GM18868 (cell line): Measurements from ENCODE around the gene KRTAP29-1.

ENCODE experiments used
- ATAC-seq: cut with Tn5 transposase; IDR thresholded peaks from one replicate; pipeline ENCODE4 v1.9.1; 2021; ENCODE audit warnings: mild to moderate bottlenecking, moderate library complexity; ENCODE audit not compliant: unreplicated experiment

The KRTAP29-1 gene

GRCh38 chr17:41328207-41328606, 25.6 kb upstream of the KRTAP29-1 start:
- ATAC-seq = no peak

- no peak for ATAC-seq
Measured at GRCh38 chr17:41327411-41328120, 24.9 kb upstream of the KRTAP29-1 start.

- ATAC-seq = no peak
Measured at GRCh38 chr17:41326173-41327145, 23.8 kb upstream of the KRTAP29-1 start.

GRCh38 chr17:41325611-41326010, 23.0 kb upstream of the KRTAP29-1 start:
- ATAC-seq = no peak

- ATAC-seq = no peak
Measured at GRCh38 chr17:41325126-41325525, 22.5 kb upstream of the KRTAP29-1 start.

- ATAC-seq = no peak
Measured at GRCh38 chr17:41324180-41325075, 21.8 kb upstream of the KRTAP29-1 start.

- ATAC-seq = no peak
Measured at GRCh38 chr17:41322903-41323895, 20.5 kb upstream of the KRTAP29-1 start.

- no peak for ATAC-seq
Measured at GRCh38 chr17:41322094-41322902, 19.6 kb upstream of the KRTAP29-1 start.

- ATAC-seq = no peak
Measured at GRCh38 chr17:41318231-41318630, 15.6 kb upstream of the KRTAP29-1 start.

GRCh38 chr17:41315814-41316445, 13.3 kb upstream of the KRTAP29-1 start:
- no peak for ATAC-seq

- ATAC-seq = no peak
Measured at GRCh38 chr17:41315204-41315794, 12.6 kb upstream of the KRTAP29-1 start, which contains the start of gene KRTAP17-1. Gene KRTAP17-1 (minus strand): TSS chr17:41315710. CDS start chr17:41315650, 60 bp downstream.

- no peak for ATAC-seq
Measured at GRCh38 chr17:41311111-41311510, 8.5 kb upstream of the KRTAP29-1 start.

- no peak for ATAC-seq
Measured at GRCh38 chr17:41308918-41309359, 6.3 kb upstream of the KRTAP29-1 start, which contains the start of gene KRTAP16-1. Gene KRTAP16-1 (minus strand): TSS chr17:41309309. CDS start chr17:41309253, 56 bp downstream.

GRCh38 chr17:41308251-41308917, 5.7 kb upstream of the KRTAP29-1 start:
- ATAC-seq = no peak

- no peak for ATAC-seq
Measured at GRCh38 chr17:41307647-41308046, 5.0 kb upstream of the KRTAP29-1 start.

- no peak for ATAC-seq
Measured at GRCh38 chr17:41304091-41304490, 1.4 kb upstream of the KRTAP29-1 start.

- no peak for ATAC-seq
Measured at GRCh38 chr17:41302981-41303380, 330 bp upstream of the KRTAP29-1 start.
